Spinal cord (tissue), 10 donors: ENCODE measurements around the gene SUSD3. TPM values are rescaled to one million over a fixed set of nuclear protein-coding genes. Genes with fewer than 3 reads are reported as not detected.

Experiments
- DNase-seq, 6 donors: peaks; one replicate each; pipeline versions ENCODE4 v3.0.0 to v3.0.0-alpha.2; 2013 to 2015; ENCODE audit warnings: low spot score in 6 of 6, low read depth in 4 of 6
- H3K27ac ChIP-seq: one replicate; pipeline ENCODE4 v1.5.1; 2013; ENCODE audit warnings: low read depth, low read length, control low read depth
- H3K27me3 ChIP-seq: one replicate; pipeline ENCODE4 v1.6.1; 2013; ENCODE audit warnings: low read length; ENCODE audit not compliant: control insufficient read depth, insufficient read depth
- H3K36me3 ChIP-seq: one replicate; pipeline ENCODE4 v1.6.1; 2013; ENCODE audit warnings: low read length; ENCODE audit not compliant: control insufficient read depth, insufficient read depth
- H3K4me1 ChIP-seq: one replicate; pipeline ENCODE4 v1.6.1; 2013; ENCODE audit warnings: low read length; ENCODE audit not compliant: control insufficient read depth, insufficient read depth
- H3K4me3 ChIP-seq: one replicate; pipeline ENCODE4 v1.5.1; 2013; ENCODE audit warnings: low read depth, low read length, control low read depth
- H3K9me3 ChIP-seq: one replicate; pipeline ENCODE4 v1.6.1; 2013; ENCODE audit warnings: low read length; ENCODE audit not compliant: control insufficient read depth, insufficient read depth
- WGBS: methylation state at CpG from one replicate; pipeline ENCODE4 v1.1.5; 2013; ENCODE audit warnings: missing lambda C conversion rate; ENCODE audit not compliant: insufficient coverage; 5-methylcytosine and 5-hydroxymethylcytosine counted together
- polyA plus RNA-seq, 2 donors: library from polyadenylated mRNA; unstranded; fragments of 120-200 nt; gene quantifications; one replicate each; pipeline ENCODE4 v1.2.1, GENCODE V29; 2013; ENCODE audit not compliant: insufficient read length in 2 of 2
- total RNA-seq, 2 donors: library from RNA; depleted of rRNA in 1 of 2; stranded (reverse); fragments of 120-200 nt in 1 of 2; fragments of >200 nt in 1 of 2; gene quantifications; one replicate each; pipeline versions ENCODE4 v1.2.3 to v1.2.4, GENCODE V29; 2013 to 2014
- donor health status: healthy.

The SUSD3 gene
- total and polyA plus RNA-seq, 4 donors, result 3.1 to 6.3 (median 4.9) TPM

- Histone ChIP-seq H3K27me3 (no peaks in the 10 kb centered on the region), H3K9me3 (peaks cover 2% of the 10 kb centered on the region), H3K4me1 (peaks cover 7% of the 10 kb centered on the region), H3K4me3 (no peak overlapping the region), H3K36me3 (no peaks in the 10 kb centered on the region), H3K27ac (no peak overlapping the region)
- WGBS, result 89% methylated on average over 7 of the region's 8 CpGs
- DNase-seq, result no peak
Measured at GRCh38 chr9:93048566-93049448, 9.7 kb upstream of the SUSD3 start.

DNA sequence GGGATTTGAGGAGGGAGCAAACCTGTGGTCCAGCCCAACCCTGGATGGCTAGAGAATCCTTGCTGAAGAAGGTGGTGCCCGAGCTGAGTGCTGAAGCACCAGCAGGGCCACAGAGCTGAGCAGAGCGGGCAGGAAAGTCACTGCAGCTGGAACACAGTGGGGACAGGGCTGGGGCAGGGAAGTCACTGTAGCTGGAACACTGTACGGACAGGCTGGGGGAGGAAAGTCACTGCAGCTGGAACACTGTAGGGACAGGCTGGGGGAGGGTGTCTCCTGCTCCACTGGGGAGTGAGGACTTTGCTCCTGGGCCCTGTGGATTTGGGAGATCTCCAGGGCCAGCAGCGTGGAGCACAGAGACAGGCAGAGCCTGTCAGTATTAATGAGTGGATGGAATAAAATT is 9.0 kb upstream of the SUSD3 start:
- Histone ChIP-seq H3K36me3 (no peaks in the 10 kb centered on the region), H3K27ac (no peak overlapping the region), H3K9me3 (peaks cover 2% of the 10 kb centered on the region), H3K4me1 (peaks cover 7% of the 10 kb centered on the region), H3K27me3 (no peaks in the 10 kb centered on the region), H3K4me3 (no peak overlapping the region)
- WGBS, result 83% methylated on average over 4 of the region's 4 CpGs
- no peak for DNase-seq

DNA sequence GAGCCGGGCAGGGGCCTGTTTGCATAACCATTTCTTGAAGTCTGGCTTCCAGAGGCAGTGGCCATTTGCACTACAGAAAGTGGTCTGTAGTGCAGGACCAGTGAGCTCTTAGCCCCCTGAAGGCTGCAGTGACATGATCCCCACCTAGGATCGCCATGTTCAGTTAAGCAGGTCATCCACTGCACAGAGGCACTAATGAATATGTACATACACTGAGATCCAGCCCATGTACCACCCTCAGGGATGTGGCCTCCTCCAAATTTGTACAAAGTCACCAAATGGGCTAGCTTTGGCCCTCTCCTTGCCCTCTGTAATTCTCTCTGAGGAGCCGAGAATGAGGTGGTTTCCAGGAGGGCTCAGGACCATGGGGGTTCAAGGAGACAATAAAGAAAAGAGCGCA is 8.3 kb upstream of the SUSD3 start:
- Histone ChIP-seq H3K4me1 (peaks cover 10% of the 10 kb centered on the region), H3K4me3 (no peak overlapping the region), H3K27ac (no peak overlapping the region), H3K9me3 (peaks cover 2% of the 10 kb centered on the region), H3K36me3 (no peaks in the 10 kb centered on the region), H3K27me3 (no peaks in the 10 kb centered on the region)
- 90% methylated on average over 4 of the region's 4 CpGs for WGBS
- DNase-seq, result no peak

- WGBS, result 93% methylated on average over 5 of the region's 6 CpGs
- no peaks in the 10 kb centered on the region for H3K27me3 ChIP-seq
- H3K4me3 ChIP-seq, result no peak overlapping the region
- H3K4me1 ChIP-seq, result peaks cover 10% of the 10 kb centered on the region
- no peaks in the 10 kb centered on the region for H3K9me3 ChIP-seq
- peak overlapping the region; percentile 25 for H3K27ac ChIP-seq
- peak in 1 of 6 donors; percentile 48 for DNase-seq
- no peaks in the 10 kb centered on the region for H3K36me3 ChIP-seq
Measured at GRCh38 chr9:93051680-93052089, 6.8 kb upstream of the SUSD3 start.

- 73% methylated on average over 14 of the region's 15 CpGs for WGBS
- Histone ChIP-seq H3K27me3 (no peaks in the 10 kb centered on the region), H3K36me3 (no peaks in the 10 kb centered on the region), H3K27ac (no peak overlapping the region), H3K9me3 (no peaks in the 10 kb centered on the region), H3K4me1 (peaks cover 10% of the 10 kb centered on the region), H3K4me3 (no peak overlapping the region)
- DNase-seq, result no peak
Measured at GRCh38 chr9:93052791-93053540, 5.5 kb upstream of the SUSD3 start.

DNA sequence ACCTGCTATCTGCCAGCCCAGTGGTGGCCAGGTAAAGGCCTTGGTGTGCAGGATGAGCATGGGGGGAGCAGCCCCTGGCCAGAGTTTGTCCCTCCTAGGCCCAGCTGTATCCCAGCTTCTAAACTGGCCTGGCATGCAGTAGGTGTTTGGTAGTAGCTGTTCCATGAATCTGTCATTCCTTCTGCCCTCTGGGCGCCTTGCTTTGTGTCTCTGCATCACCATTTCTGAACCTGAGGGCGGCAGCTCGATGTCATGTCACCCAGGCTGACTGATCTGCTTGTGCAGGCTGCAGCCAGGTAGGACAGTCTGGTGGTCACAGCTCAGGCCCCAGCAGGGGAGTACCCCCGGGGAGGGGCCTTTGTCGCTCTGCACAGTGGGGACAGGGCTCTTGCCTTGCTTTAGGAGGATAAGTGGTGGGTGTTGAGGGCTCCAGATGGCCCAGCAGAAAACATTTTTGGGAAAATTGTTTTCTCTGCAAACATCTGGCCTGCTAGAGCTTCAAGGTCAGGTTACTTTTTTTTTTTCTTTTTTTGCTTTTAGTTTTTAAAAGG is 4.6 kb upstream of the SUSD3 start:
- no peaks in the 10 kb centered on the region for H3K36me3 ChIP-seq
- DNase-seq, result no peak
- no peaks in the 10 kb centered on the region for H3K9me3 ChIP-seq
- peaks cover 15% of the 10 kb centered on the region for H3K4me1 ChIP-seq
- H3K27ac ChIP-seq, result no peak overlapping the region
- WGBS, result 65% methylated on average over 5 of the region's 5 CpGs
- no peak overlapping the region for H3K4me3 ChIP-seq
- H3K27me3 ChIP-seq, result no peaks in the 10 kb centered on the region

DNA sequence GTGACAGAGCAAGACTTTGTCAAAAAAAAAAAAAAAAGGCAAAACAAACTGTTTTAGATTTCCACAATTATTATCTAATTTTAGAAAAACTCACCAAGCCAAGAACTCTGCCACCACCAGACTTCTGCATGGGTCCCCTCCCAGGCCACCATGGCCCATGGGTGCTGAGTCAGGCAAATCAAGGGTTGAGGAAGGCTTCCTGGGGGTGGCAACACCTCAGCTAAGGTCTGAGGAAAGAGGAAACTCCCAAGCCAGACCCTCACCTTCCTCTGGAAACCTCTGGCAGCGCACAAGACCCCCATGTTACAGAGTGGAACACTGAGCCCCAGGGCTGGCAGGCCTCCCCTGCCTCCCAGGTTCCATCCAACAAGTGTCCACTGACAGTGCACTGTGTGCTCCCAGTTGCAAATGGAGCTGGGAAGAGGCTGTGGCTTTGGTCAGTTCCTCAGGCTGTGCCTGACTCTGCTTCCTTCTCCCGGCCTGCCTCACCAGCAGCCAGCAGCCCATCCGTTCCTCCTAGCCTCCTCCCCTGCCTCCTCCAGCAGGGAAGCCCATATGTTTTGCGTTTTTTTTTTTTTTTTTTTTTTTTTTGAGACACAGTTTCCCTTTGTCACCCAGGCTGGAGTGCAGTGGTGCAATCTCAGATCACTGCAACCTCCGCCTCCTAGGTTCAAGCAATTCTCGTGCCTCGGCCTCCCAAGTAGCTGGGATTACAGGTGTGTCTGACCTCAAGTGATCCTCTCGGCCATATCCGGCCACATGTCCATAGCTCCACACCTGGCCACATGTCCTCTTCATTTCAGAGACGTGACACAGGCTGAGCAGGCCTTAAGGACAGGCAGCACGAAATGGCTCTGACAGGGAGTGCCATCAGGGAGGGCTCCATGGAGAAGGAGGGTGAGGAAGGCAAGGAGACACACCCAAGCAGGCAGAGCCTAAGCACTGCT is 3.5 kb upstream of the SUSD3 start:
- no peak overlapping the region for H3K4me3 ChIP-seq
- peaks cover 9% of the 10 kb centered on the region for H3K27me3 ChIP-seq
- H3K27ac ChIP-seq, result no peak overlapping the region
- WGBS, result 69% methylated on average over 10 of the region's 11 CpGs
- H3K9me3 ChIP-seq, result no peaks in the 10 kb centered on the region
- H3K4me1 ChIP-seq, result peaks cover 15% of the 10 kb centered on the region
- no peak for DNase-seq
- H3K36me3 ChIP-seq, result no peaks in the 10 kb centered on the region

- Histone ChIP-seq H3K4me3 (no peak overlapping the region), H3K27me3 (peaks cover 16% of the 10 kb centered on the region), H3K27ac (no peak overlapping the region), H3K36me3 (no peaks in the 10 kb centered on the region), H3K9me3 (no peaks in the 10 kb centered on the region), H3K4me1 (peaks cover 15% of the 10 kb centered on the region)
- WGBS, result 96% methylated on average over 6 of the region's 8 CpGs
- no peak for DNase-seq
Measured at GRCh38 chr9:93057042-93057702, 1.3 kb upstream of the SUSD3 start.
